H9 (cell line): ENCODE measurements around the gene SPSB2. TPM values are rescaled to one million over a fixed set of nuclear protein-coding genes. Genes with fewer than 3 reads are reported as not detected.

Source experiments
- DNase-seq: peaks from one replicate; pipeline ENCODE4 v3.0.0-alpha.2; 2017
- H2AFZ ChIP-seq: one replicate; pipeline ENCODE4 v1.6.1; 2013; ENCODE audit warnings: mild to moderate bottlenecking, low read length, control low read depth, moderate library complexity
- H2AK5ac ChIP-seq: 2 replicates; pipeline ENCODE4 v1.6.1; 2013; ENCODE audit warnings: low read length, control low read depth, mixed read lengths; ENCODE audit not compliant: insufficient read length
- H2BK120ac ChIP-seq: one replicate; pipeline ENCODE4 v1.6.1; 2013; ENCODE audit warnings: low read depth, mild to moderate bottlenecking, low read length, control low read depth, inconsistent platforms; ENCODE audit not compliant: poor library complexity, severe bottlenecking
- H2BK12ac ChIP-seq: 2 replicates; pipeline ENCODE4 v1.6.1; 2013; ENCODE audit warnings: low read length, control low read depth, mixed read lengths, low read depth; ENCODE audit not compliant: insufficient read length
- H2BK15ac ChIP-seq: 2 replicates; pipeline ENCODE4 v1.6.1; 2013; ENCODE audit warnings: low read depth, low read length, control low read depth
- H2BK20ac ChIP-seq: one replicate; pipeline ENCODE4 v1.6.1; 2013; ENCODE audit warnings: low read depth, mild to moderate bottlenecking, low read length, control low read depth, inconsistent platforms; ENCODE audit not compliant: poor library complexity, severe bottlenecking
- H2BK5ac ChIP-seq: 2 replicates; pipeline ENCODE4 v1.6.1; 2013; ENCODE audit warnings: low read length, control low read depth, mixed read lengths; ENCODE audit not compliant: insufficient read length
- H3K14ac ChIP-seq: 2 replicates; pipeline ENCODE4 v1.6.1; 2013; ENCODE audit warnings: low read length, control low read depth; ENCODE audit not compliant: insufficient read depth
- H3K18ac ChIP-seq: 2 replicates; pipeline ENCODE4 v1.6.1; 2013; ENCODE audit warnings: low read depth, mild to moderate bottlenecking, mixed read lengths, low read length, control low read depth; ENCODE audit not compliant: insufficient read length
- H3K23ac ChIP-seq: 2 replicates; pipeline ENCODE4 v1.6.1; 2013; ENCODE audit warnings: low read length, control low read depth, mixed read lengths, low read depth; ENCODE audit not compliant: insufficient read length
- H3K23me2 ChIP-seq: 2 replicates; pipeline ENCODE4 v1.6.1; 2013; ENCODE audit warnings: low read depth, mild to moderate bottlenecking, mixed read lengths, low read length, control low read depth; ENCODE audit not compliant: insufficient read length, poor library complexity, severe bottlenecking
- H3K27ac ChIP-seq: 2 replicates; pipeline ENCODE4 v1.5.1; 2013; ENCODE audit warnings: low read length, control low read depth, mixed read lengths, low read depth; ENCODE audit not compliant: insufficient read length
- H3K27me3 ChIP-seq: 2 replicates; pipeline ENCODE4 v1.6.1; 2013; ENCODE audit warnings: low read length, control low read depth, inconsistent platforms; ENCODE audit not compliant: insufficient read depth
- H3K4ac ChIP-seq: 2 replicates; pipeline ENCODE4 v1.6.1; 2013; ENCODE audit warnings: low read depth, mild to moderate bottlenecking, control low read depth, inconsistent platforms, low read length, moderate library complexity
- H3K4me1 ChIP-seq: 2 replicates; pipeline ENCODE4 v1.6.1; 2013; ENCODE audit warnings: low read length, control low read depth, inconsistent platforms; ENCODE audit not compliant: insufficient read depth
- H3K4me2 ChIP-seq: 2 replicates; pipeline ENCODE4 v1.6.1; 2013; ENCODE audit warnings: low read length, control low read depth, mixed read lengths; ENCODE audit not compliant: insufficient read length, insufficient read depth
- H3K56ac ChIP-seq: 2 replicates; pipeline ENCODE4 v1.6.1; 2013; ENCODE audit warnings: low read depth, mild to moderate bottlenecking, mixed read lengths, low read length, control low read depth; ENCODE audit not compliant: insufficient read length
- H3K79me1 ChIP-seq: 2 replicates; pipeline ENCODE4 v1.6.1; 2013; ENCODE audit warnings: low read depth, mild to moderate bottlenecking, moderate library complexity, low read length, control low read depth, inconsistent platforms; ENCODE audit not compliant: insufficient read depth, poor library complexity, severe bottlenecking
- H3K79me2 ChIP-seq: 2 replicates; pipeline ENCODE4 v1.6.1; 2013; ENCODE audit warnings: low read length, control low read depth, inconsistent platforms; ENCODE audit not compliant: insufficient read depth
- H3K9ac ChIP-seq: 2 replicates; pipeline ENCODE4 v1.6.1; 2013; ENCODE audit warnings: low read length, control low read depth, mixed read lengths; ENCODE audit not compliant: insufficient read length; ENCODE audit errors: extremely low read depth
- H3K9me3 ChIP-seq: one replicate; pipeline ENCODE4 v1.6.1; 2013; ENCODE audit warnings: low read depth, low read length, inconsistent platforms; ENCODE audit not compliant: control insufficient read depth
- H3T11ph ChIP-seq: one replicate; pipeline ENCODE4 v1.6.1; 2013; ENCODE audit warnings: mild to moderate bottlenecking, low read length, control low read depth, inconsistent platforms
- H4K20me1 ChIP-seq: one replicate; pipeline ENCODE4 v1.6.1; 2013; ENCODE audit not compliant: control insufficient read depth, insufficient read length, insufficient read depth
- H4K5ac ChIP-seq: 2 replicates; pipeline ENCODE4 v1.6.1; 2013; ENCODE audit warnings: low read depth, mild to moderate bottlenecking, mixed read lengths, low read length, control low read depth; ENCODE audit not compliant: insufficient read length
- H4K8ac ChIP-seq: replicated peaks from 2 replicates; pipeline ENCODE4 v1.6.1; 2013; ENCODE audit warnings: low read length, control low read depth, mixed read lengths, low read depth; ENCODE audit not compliant: insufficient read length
- H4K91ac ChIP-seq: 2 replicates; pipeline ENCODE4 v1.6.1; 2013; ENCODE audit warnings: low read depth, mild to moderate bottlenecking, moderate library complexity, mixed read lengths, low read length, control low read depth; ENCODE audit not compliant: insufficient read length
- H3K27ac Mint-ChIP-seq, 3 experiments: 2 replicates in 2 of 3; 3 replicates in 1 of 3; pipeline ENCODE4 v1.8.0; 2020 to 2021; ENCODE audit warnings: mixed read lengths in 3 of 3, mild to moderate bottlenecking in 1 of 3, moderate library complexity in 1 of 3
- H3K27me3 Mint-ChIP-seq: 2 replicates; pipeline ENCODE4 v1.8.0; 2021; ENCODE audit warnings: low read depth, mild to moderate bottlenecking, moderate library complexity, mixed read lengths
- H3K36me3 Mint-ChIP-seq, 3 experiments: 2 replicates in 2 of 3; 3 replicates in 1 of 3; pipeline ENCODE4 v1.8.0; 2020 to 2021; ENCODE audit warnings: low read depth in 3 of 3, mixed read lengths in 3 of 3; ENCODE audit not compliant: insufficient read depth in 1 of 3
- H3K4me1 Mint-ChIP-seq, 2 experiments: 2 replicates each; pipeline ENCODE4 v1.8.0; 2020; ENCODE audit warnings: mixed read lengths in 2 of 2
- H3K4me3 Mint-ChIP-seq, 2 experiments: 2 replicates in 1 of 2; 3 replicates in 1 of 2; pipeline ENCODE4 v1.8.0; 2020 to 2021; ENCODE audit warnings: mild to moderate bottlenecking in 2 of 2, mixed read lengths in 2 of 2, moderate library complexity in 1 of 2
- H3K9me3 Mint-ChIP-seq, 2 experiments: 2 replicates in 1 of 2; 3 replicates in 1 of 2; pipeline ENCODE4 v1.8.0; 2020; ENCODE audit warnings: mild to moderate bottlenecking in 2 of 2, mixed read lengths in 2 of 2, moderate library complexity in 1 of 2
- WGBS: extraction: QIAGEN DNeasy Blood & Tissue Kit; methylation state at CpG from one replicate; pipeline ENCODE4 v1.1.7; 2013; ENCODE audit warnings: missing lambda C conversion rate, low lambda C conversion rate, mixed read lengths; ENCODE audit not compliant: insufficient read length; ENCODE audit errors: extremely low coverage; 5-methylcytosine and 5-hydroxymethylcytosine counted together
- long read RNA-seq: library from polyadenylated mRNA; unstranded; transcript quantifications from one replicate; pipeline ENCODE4 v2.0.0, GENCODE V29; 2020
- total RNA-seq: library from RNA; stranded (reverse); gene quantifications from 2 replicates; pipeline ENCODE4 v1.2.1, GENCODE V29; 2021
- TF ChIP-seq, protein P1 (sequence below): fragments of 200-600 bp; sonication (generic); conservative IDR thresholded peaks from 3 replicates; pipeline ENCODE4 v1.8.0; 2021; ENCODE audit warnings: antibody characterized with exemption, mild to moderate bottlenecking

SPSB2 gene, protein sequence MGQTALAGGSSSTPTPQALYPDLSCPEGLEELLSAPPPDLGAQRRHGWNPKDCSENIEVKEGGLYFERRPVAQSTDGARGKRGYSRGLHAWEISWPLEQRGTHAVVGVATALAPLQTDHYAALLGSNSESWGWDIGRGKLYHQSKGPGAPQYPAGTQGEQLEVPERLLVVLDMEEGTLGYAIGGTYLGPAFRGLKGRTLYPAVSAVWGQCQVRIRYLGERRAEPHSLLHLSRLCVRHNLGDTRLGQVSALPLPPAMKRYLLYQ
- 13.7 and 16.3 TPM in 2 replicates for total RNA-seq
- long read RNA-seq, transcript SPSB2-205 (3 exons, 1,236 nt): major isoform, 12 of 40 reads
- long read RNA-seq, partial matches to known transcripts: 20 of 40 reads
- long read RNA-seq, other reads (novel, unspliced or antisense): 6 of 40 reads

DNA sequence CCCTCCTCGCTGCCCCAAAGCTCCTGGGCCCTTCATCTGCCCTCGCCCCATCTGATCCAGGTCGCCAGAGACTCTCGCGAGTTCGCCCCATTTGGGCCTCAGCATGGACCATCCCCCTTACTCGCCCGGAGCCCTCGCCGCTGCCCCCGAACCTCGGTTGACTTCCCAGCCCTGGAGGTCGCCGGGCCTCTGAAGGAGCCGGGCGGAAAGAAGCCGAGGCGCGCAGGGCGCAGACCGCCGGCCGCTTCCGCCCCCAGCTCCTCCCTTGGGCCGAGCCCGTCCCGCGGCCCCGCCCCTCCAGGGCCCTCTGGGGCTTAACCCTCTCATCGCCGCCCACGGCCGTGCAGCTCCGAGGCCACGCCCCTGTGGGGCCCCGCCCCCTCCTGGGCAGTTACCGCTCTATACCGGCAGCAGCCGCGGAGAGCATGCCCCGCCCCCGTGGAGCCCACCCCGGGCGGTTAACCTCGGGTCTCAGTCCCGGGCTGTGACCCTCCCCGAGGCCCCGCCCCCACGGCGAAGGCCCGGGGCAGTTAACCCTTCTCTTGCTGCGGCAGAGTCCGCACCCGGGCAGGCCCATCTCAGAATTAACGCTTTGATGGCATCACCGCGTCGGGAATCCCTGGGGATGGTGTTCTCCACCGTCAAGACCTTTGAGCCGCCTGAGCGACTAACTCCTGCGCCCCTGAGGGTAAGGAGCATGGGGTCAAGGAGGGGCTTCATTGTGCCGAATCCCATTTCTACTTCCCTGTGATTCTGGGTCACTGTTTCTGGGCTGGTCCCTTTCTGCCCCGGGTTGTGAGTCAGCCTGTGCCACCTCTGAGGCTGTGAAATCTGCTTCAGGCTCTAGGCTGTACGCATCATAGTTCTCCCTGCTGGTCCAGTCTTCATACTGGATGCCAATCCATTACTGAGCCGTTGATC lies at the start of gene SPSB2:
TSS of gene SPSB2 (minus strand) at position 210 of the 921 bp plus-strand sequence. CDS start 402 bp downstream, outside the sequence.
- H2BK5ac ChIP-seq: no peak within 1 kb of the TSS
- Mint-ChIP-seq H3K9me3 (no peaks in the 10 kb centered on the region; a peak in 1 of 5 replicates), H3K4me3 (peak within 1 kb of the TSS; percentile 92 to 96), H3K4me1 (peaks cover 38 to 48% of the 10 kb centered on the region in 2 experiments), H3K27me3 (no peaks in the 10 kb centered on the region; the same call in 1 of the 2 replicates), H3K36me3 (peaks cover 26 to 57% (median 41%) of the 10 kb centered on the region in 3 experiments), H3K27ac (peak within 1 kb of the TSS; percentile 79 to 95 (median 89); a peak in 6 of 7 replicates)
- no peak within 1 kb of the TSS for H2BK120ac ChIP-seq
- TF ChIP-seq, protein P1, sequence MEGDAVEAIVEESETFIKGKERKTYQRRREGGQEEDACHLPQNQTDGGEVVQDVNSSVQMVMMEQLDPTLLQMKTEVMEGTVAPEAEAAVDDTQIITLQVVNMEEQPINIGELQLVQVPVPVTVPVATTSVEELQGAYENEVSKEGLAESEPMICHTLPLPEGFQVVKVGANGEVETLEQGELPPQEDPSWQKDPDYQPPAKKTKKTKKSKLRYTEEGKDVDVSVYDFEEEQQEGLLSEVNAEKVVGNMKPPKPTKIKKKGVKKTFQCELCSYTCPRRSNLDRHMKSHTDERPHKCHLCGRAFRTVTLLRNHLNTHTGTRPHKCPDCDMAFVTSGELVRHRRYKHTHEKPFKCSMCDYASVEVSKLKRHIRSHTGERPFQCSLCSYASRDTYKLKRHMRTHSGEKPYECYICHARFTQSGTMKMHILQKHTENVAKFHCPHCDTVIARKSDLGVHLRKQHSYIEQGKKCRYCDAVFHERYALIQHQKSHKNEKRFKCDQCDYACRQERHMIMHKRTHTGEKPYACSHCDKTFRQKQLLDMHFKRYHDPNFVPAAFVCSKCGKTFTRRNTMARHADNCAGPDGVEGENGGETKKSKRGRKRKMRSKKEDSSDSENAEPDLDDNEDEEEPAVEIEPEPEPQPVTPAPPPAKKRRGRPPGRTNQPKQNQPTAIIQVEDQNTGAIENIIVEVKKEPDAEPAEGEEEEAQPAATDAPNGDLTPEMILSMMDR: no peak
- H3K27ac ChIP-seq: no peak within 1 kb of the TSS
- peaks cover 8% of the 10 kb centered on the region for H3K23me2 ChIP-seq
- H3K18ac ChIP-seq: no peak within 1 kb of the TSS
- H4K5ac ChIP-seq: no peak within 1 kb of the TSS
- WGBS: no CpG with 5 or more reads among the region's 66 CpGs
- no peaks in the 10 kb centered on the region; the same call in 1 of the 2 replicates for H3K4me1 ChIP-seq
- H4K8ac ChIP-seq: no peak within 1 kb of the TSS
- no peak within 1 kb of the TSS for H2BK15ac ChIP-seq
- no peak within 1 kb of the TSS for H3K23ac ChIP-seq
- no peak within 1 kb of the TSS for H2BK12ac ChIP-seq
- H2AK5ac ChIP-seq: no peak within 1 kb of the TSS
- no peak within 1 kb of the TSS for H3T11ph ChIP-seq
- H3K4me2 ChIP-seq: peak within 1 kb of the TSS; percentile 69
- no peaks in the 10 kb centered on the region for H3K27me3 ChIP-seq
- no peak within 1 kb of the TSS for H2AFZ ChIP-seq
- no peak within 1 kb of the TSS for H2BK20ac ChIP-seq
- H3K79me1 ChIP-seq: no peaks in the 10 kb centered on the region
- H3K79me2 ChIP-seq: peaks cover under 1% of the 10 kb centered on the region; the same call in 1 of the 2 replicates
- no peaks in the 10 kb centered on the region for H4K20me1 ChIP-seq
- no peak within 1 kb of the TSS for H4K91ac ChIP-seq
- H3K4ac ChIP-seq: no peak within 1 kb of the TSS
- H3K56ac ChIP-seq: no peak within 1 kb of the TSS
- H3K9ac ChIP-seq: peak within 1 kb of the TSS; percentile 11
- DNase-seq: peak; percentile 100
- H3K9me3 ChIP-seq: no peaks in the 10 kb centered on the region
- no peak within 1 kb of the TSS for H3K14ac ChIP-seq
